Activated naive CD4-positive, alpha-beta T cell treated with anti-CD3 and anti-CD28 coated beads, Interleukin-2, amount 50 U/mL, for 72 hours (primary cell): ENCODE measurements around the gene CPSF4. TPM values are rescaled to one million over a fixed set of nuclear protein-coding genes. Genes with fewer than 3 reads are reported as not detected.
"Not testable (repeated sequence)": the region's sequence is repeated elsewhere in the genome, so short reads cannot be mapped to it uniquely, and the experiment has no call there.

Source experiments
- ATAC-seq, 2 donors: fragments of 150-1000 bp; cut with Tn5 transposase; 2 replicates each; pipeline ENCODE4 v1.10.0; 2021; ENCODE audit warnings: mild to moderate bottlenecking in 2 of 2, moderate library complexity in 2 of 2
- DNase-seq, 2 donors: peaks; one replicate each; pipeline ENCODE4 v3.0.0; 2021 to 2022; ENCODE audit warnings: low spot score in 2 of 2
- H3K27ac Mint-ChIP-seq, 2 donors: one replicate each; pipeline ENCODE4 v1.8.0; 2022; ENCODE audit warnings: mild to moderate bottlenecking in 2 of 2, mixed read lengths in 2 of 2
- H3K36me3 Mint-ChIP-seq, 2 donors: one replicate each; pipeline ENCODE4 v1.8.0; 2022; ENCODE audit warnings: mixed read lengths in 2 of 2
- H3K9me3 Mint-ChIP-seq, 2 donors: one replicate each; pipeline ENCODE4 v1.8.0; 2022; ENCODE audit warnings: mixed read lengths in 2 of 2
- total RNA-seq, 2 donors: library from RNA; stranded (reverse); gene quantifications; one replicate each; pipeline ENCODE4 v1.2.3, GENCODE V29; 2022

Gene CPSF4
- total RNA-seq, 2 donors from 2014 or later = 47.5 to 62.1 TPM

GRCh38 chr7:99493823-99494222 lies 55.1 kb downstream of the CPSF4 start:
- peak overlapping the region in 1 of 2 donors; percentile 48 for H3K27ac Mint-ChIP-seq
- peaks cover 44 to 74% of the 10 kb centered on the region in 2 donors for H3K36me3 Mint-ChIP-seq
- no peak for ATAC-seq

GRCh38 chr7:99497766-99498545 lies 59.2 kb downstream of the CPSF4 start:
- Mint-ChIP-seq H3K9me3 (peaks cover 19 to 21% of the 10 kb centered on the region in 2 donors), H3K27ac (peak overlapping the region in 1 of 2 donors; percentile 100), H3K36me3 (peaks cover 69 to 74% of the 10 kb centered on the region in 2 donors)
- DNase-seq (no peak), ATAC-seq (no peak)

More at GRCh38 chr7:99493823-99494222, 55.1 kb downstream of the CPSF4 start:
- no peak for DNase-seq
- H3K9me3 Mint-ChIP-seq = peaks cover 16 to 17% of the 10 kb centered on the region in 2 donors

- ATAC-seq = no peak
- Mint-ChIP-seq H3K27ac (peak overlapping the region; percentile 99 to 100), H3K36me3 (peaks cover 63 to 69% of the 10 kb centered on the region in 2 donors), H3K9me3 (peaks cover 16 to 17% of the 10 kb centered on the region in 2 donors)
- DNase-seq = no peak
Measured at GRCh38 chr7:99498546-99498944, 59.8 kb downstream of the CPSF4 start.

- no peak for DNase-seq
- peaks cover 55 to 61% of the 10 kb centered on the region in 2 donors for H3K36me3 Mint-ChIP-seq
- peaks cover 8 to 9% of the 10 kb centered on the region in 2 donors for H3K9me3 Mint-ChIP-seq
- peak overlapping the region; percentile 99 to 100 for H3K27ac Mint-ChIP-seq
- ATAC-seq = peak; percentile 42 to 64
Measured at GRCh38 chr7:99499371-99499720, 60.6 kb downstream of the CPSF4 start.

- H3K36me3 Mint-ChIP-seq = peaks cover 49 to 54% of the 10 kb centered on the region in 2 donors
- peak within 1 kb of the TSS; percentile 99 to 100 for H3K27ac Mint-ChIP-seq
- peaks cover 7% of the 10 kb centered on the region in 2 donors for H3K9me3 Mint-ChIP-seq
- DNase-seq (peak; percentile 86 to 88), ATAC-seq (peak; percentile 54 to 56)
Measured at GRCh38 chr7:99499721-99500636, 61.2 kb downstream of the CPSF4 start, which contains the start of gene ZNF394. Gene ZNF394 (minus strand): TSS chr7:99500281. CDS start chr7:99500093, 188 bp downstream.

- Mint-ChIP-seq H3K27ac (peak overlapping the region; percentile 99 to 100), H3K36me3 (peaks cover 53 to 54% of the 10 kb centered on the region in 2 donors), H3K9me3 (peaks cover 7% of the 10 kb centered on the region in 2 donors)
- DNase-seq = no peak
- ATAC-seq = no peak
Measured at GRCh38 chr7:99500637-99501009, 61.9 kb downstream of the CPSF4 start.

GRCh38 chr7:99501236-99501635 lies 62.5 kb downstream of the CPSF4 start:
- not testable (repeated sequence) for H3K9me3 Mint-ChIP-seq, ATAC-seq, DNase-seq, H3K27ac Mint-ChIP-seq
- peaks cover 49 to 57% of the 10 kb centered on the region in 2 donors for H3K36me3 Mint-ChIP-seq

GRCh38 chr7:99504281-99504602 lies 65.5 kb downstream of the CPSF4 start:
- H3K9me3 Mint-ChIP-seq = peaks cover 7% of the 10 kb centered on the region in 2 donors
- H3K36me3 Mint-ChIP-seq = peaks cover 30 to 40% of the 10 kb centered on the region in 2 donors
- ATAC-seq = peak; percentile 88
- peak overlapping the region; percentile 89 to 99 for H3K27ac Mint-ChIP-seq
- no peak for DNase-seq

- DNase-seq (peak; percentile 95 to 97), ATAC-seq (peak; percentile 83 to 88)
- peak within 1 kb of the TSS; percentile 89 to 99 for H3K27ac Mint-ChIP-seq
- H3K9me3 Mint-ChIP-seq = peaks cover 7% of the 10 kb centered on the region in 2 donors
- peaks cover 25 to 35% of the 10 kb centered on the region in 2 donors for H3K36me3 Mint-ChIP-seq
Measured at GRCh38 chr7:99504603-99505323, 66.0 kb downstream of the CPSF4 start, which contains the start of gene ZKSCAN5. Gene ZKSCAN5 (plus strand): TSS chr7:99504662. CDS start chr7:99506045, 1,383 bp downstream.

GRCh38 chr7:99505324-99505662 lies 66.5 kb downstream of the CPSF4 start:
- DNase-seq (no peak), ATAC-seq (no peak)
- H3K9me3 Mint-ChIP-seq = peaks cover 7% of the 10 kb centered on the region in 2 donors
- peaks cover 20 to 30% of the 10 kb centered on the region in 2 donors for H3K36me3 Mint-ChIP-seq
- H3K27ac Mint-ChIP-seq = peak overlapping the region; percentile 89 to 99

Other genes with a start within 250 kb of the CPSF4 start
- under 1 TPM in 1 of 2 donors, not detected in 1; 0.20 TPM for gene KPNA7, start 230.8 kb upstream of the CPSF4 start, total RNA-seq
- gene MYH16, start 166.1 kb upstream of the CPSF4 start, total RNA-seq = under 1 TPM in 1 of 2 donors, not detected in 1; 0.11 TPM
- gene ARPC1A, start 113.0 kb upstream of the CPSF4 start, total RNA-seq = 10 to 100 TPM; 43.5 to 57.2 TPM
- 100 to 1,000 TPM; 254 to 333 TPM for gene ARPC1B, start 64.2 kb upstream of the CPSF4 start, total RNA-seq
- 100 to 1,000 TPM; 101 to 148 TPM for gene PDAP1, start 30.3 kb upstream of the CPSF4 start, total RNA-seq
- gene BUD31, start 30.0 kb upstream of the CPSF4 start, total RNA-seq = 100 to 1,000 TPM; 131 to 135 TPM
- gene PTCD1, start 145 bp upstream of the CPSF4 start, total RNA-seq = 1 to 10 TPM; 4.4 to 4.5 TPM
- 100 to 1,000 TPM; 287 to 438 TPM for gene ATP5MF, start 27.2 kb downstream of the CPSF4 start, total RNA-seq
- 10 to 100 TPM; 21.5 to 49.7 TPM for gene ZNF789, start 33.9 kb downstream of the CPSF4 start, total RNA-seq
- 10 to 100 TPM; 25.0 to 50.7 TPM for gene ZNF394, start 61.3 kb downstream of the CPSF4 start, total RNA-seq
- gene ZKSCAN5, start 65.7 kb downstream of the CPSF4 start, total RNA-seq = 10 to 100 TPM in 1 of 2 donors, 1 to 10 TPM in 1; 9.6 to 14.0 TPM
- gene FAM200A, start 113.2 kb downstream of the CPSF4 start, total RNA-seq = 1 to 10 TPM; 2.2 to 5.4 TPM
- gene ZNF655, start 119.7 kb downstream of the CPSF4 start, total RNA-seq = 10 to 100 TPM; 50.8 to 66.7 TPM
- 1 to 10 TPM in 1 of 2 donors, under 1 TPM in 1; 0.76 to 4.1 TPM for gene TMEM225B, start 159.3 kb downstream of the CPSF4 start, total RNA-seq
- gene ZSCAN25, start 178.0 kb downstream of the CPSF4 start, total RNA-seq = 10 to 100 TPM; 30.7 to 31.8 TPM
- gene CYP3A5, start 241.1 kb downstream of the CPSF4 start, total RNA-seq = under 1 TPM in 1 of 2 donors, not detected in 1; 0.41 TPM